SU-DHL-6 (cell line): ENCODE measurements around the gene B4GALT1.
A peak's percentile ranks its signal among the peaks of the same experiment; 100 is the strongest.

Experiments used
- H2AFZ ChIP-seq: fragments of 200-600 bp; sonication (generic); 2 replicates; pipeline ENCODE4 v1.6.1; 2014; ENCODE audit warnings: low read depth, mild to moderate bottlenecking, moderate library complexity, mixed read lengths, antibody characterized with exemption, low read length; ENCODE audit not compliant: severe bottlenecking
- H3F3A ChIP-seq: fragments of 200-600 bp; shearing (Covaris generic); 2 replicates; pipeline ENCODE4 v1.6.0; 2016; ENCODE audit warnings: antibody characterized with exemption, mild to moderate bottlenecking; ENCODE audit not compliant: insufficient read depth
- H3K27ac ChIP-seq: fragments of 200-600 bp; sonication (generic); 2 replicates; pipeline ENCODE4 v1.5.1; 2016; ENCODE audit warnings: low read depth, mild to moderate bottlenecking, low read length, moderate library complexity, mixed read lengths
- H3K27me3 ChIP-seq: fragments of 200-600 bp; sonication (generic), shearing (Covaris generic); 2 replicates; pipeline ENCODE4 v1.6.0; 2014; ENCODE audit warnings: mild to moderate bottlenecking, low read length
- H3K36me3 ChIP-seq: fragments of 200-600 bp; sonication (generic); 2 replicates; pipeline ENCODE4 v1.6.1; 2014; ENCODE audit warnings: mild to moderate bottlenecking, low read length, mixed read lengths
- H3K4me2 ChIP-seq: fragments of 300-600, 200-600 bp; shearing (Covaris generic), sonication (generic); 2 replicates; pipeline ENCODE4 v1.6.0; 2014; ENCODE audit warnings: low read length, low read depth, mild to moderate bottlenecking; ENCODE audit not compliant: poor library complexity, severe bottlenecking
- H3K4me3 ChIP-seq: fragments of 200-600 bp; sonication (generic); 2 replicates; pipeline ENCODE4 v1.5.1; 2014; ENCODE audit warnings: antibody characterized with exemption, low read length, mild to moderate bottlenecking, mixed read lengths; ENCODE audit not compliant: insufficient read depth, poor library complexity, severe bottlenecking
- H3K79me2 ChIP-seq: fragments of 200-600 bp; sonication (generic); 2 replicates; pipeline ENCODE4 v1.6.1; 2014; ENCODE audit warnings: mild to moderate bottlenecking, low read length, moderate library complexity; ENCODE audit not compliant: insufficient read depth
- H3K9ac ChIP-seq: fragments of 200-600 bp; sonication (generic); 2 replicates; pipeline ENCODE4 v1.7.0; 2014; ENCODE audit warnings: mild to moderate bottlenecking, low read length
- H3K9me2 ChIP-seq: fragments of 200-600 bp; sonication (generic); replicated peaks from 2 replicates; pipeline ENCODE4 v1.6.1; 2014; ENCODE audit warnings: low read length; ENCODE audit not compliant: insufficient read depth
- H3K9me3 ChIP-seq: fragments of 200-600 bp; sonication (generic); 2 replicates; pipeline ENCODE4 v1.6.1; 2014; ENCODE audit warnings: low read length, mixed read lengths; ENCODE audit not compliant: insufficient read depth
- H4K20me1 ChIP-seq: fragments of 200-600 bp; sonication (generic); 2 replicates; pipeline ENCODE4 v1.6.1; 2014; ENCODE audit warnings: low read depth, mild to moderate bottlenecking, antibody characterized with exemption, low read length, moderate library complexity, mixed read lengths
- CTCF ChIP-seq: fragments of 200-600 bp; sonication (generic); IDR thresholded peaks from one replicate; pipeline ENCODE4 v1.5.1; 2017; ENCODE audit warnings: antibody characterized with exemption, mild to moderate bottlenecking, low read length, moderate library complexity; ENCODE audit not compliant: insufficient read depth, poor library complexity, severe bottlenecking
- EZH2phosphoT487 ChIP-seq: fragments of 200-600 bp; sonication (generic), shearing (Covaris generic); conservative IDR thresholded peaks from 2 replicates; pipeline ENCODE4 v1.6.1; 2018; ENCODE audit warnings: mild to moderate bottlenecking, antibody characterized with exemption, low read length, moderate library complexity, mixed read lengths

Gene B4GALT1

DNA sequence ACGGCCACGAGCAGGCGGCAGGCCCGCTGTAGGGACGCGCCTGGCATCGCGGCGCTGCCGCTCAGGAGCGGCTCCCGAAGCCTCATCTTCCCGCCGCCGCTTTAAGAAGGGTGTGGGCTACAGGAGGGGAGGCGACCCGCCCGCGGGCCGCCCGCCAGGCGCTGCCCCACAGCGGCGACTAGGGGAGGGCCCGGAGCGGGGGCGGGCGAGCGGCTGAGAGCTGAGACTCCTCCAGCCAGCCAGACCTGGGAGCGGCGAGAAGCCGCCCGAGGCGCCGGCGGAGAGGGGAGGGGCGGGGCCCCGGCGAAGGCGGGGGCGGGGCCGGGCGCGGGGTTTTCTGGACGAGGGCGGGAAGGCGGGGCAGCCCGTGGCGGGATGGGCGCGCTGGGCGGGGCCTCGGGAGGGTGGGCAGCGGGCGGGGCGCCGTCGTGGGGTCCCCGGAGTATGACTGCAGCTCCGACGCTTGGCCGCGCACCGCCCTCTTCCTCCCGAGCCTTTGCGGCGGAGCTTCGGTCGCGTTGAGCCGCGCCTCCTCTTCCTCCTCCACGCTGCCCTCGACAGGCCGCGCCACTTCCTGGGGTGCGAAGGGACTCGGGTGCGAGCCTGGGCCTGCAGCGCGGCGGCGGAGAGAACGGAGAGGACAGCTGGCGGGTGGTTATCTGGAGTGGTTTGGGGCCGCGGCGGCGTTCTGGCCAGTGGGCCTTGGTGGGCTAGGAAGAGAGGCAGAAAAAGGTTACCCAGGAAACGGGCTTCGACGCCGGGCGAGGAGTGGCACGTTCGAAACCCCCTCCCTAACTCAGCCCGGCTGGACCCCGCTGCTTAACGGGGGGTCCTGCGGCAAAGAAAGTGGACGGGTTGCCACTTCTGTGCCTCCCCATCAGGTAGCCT is at the start of gene B4GALT1:
Gene B4GALT1, minus strand, starts transcription at position 253 of the 888 bp plus-strand sequence. Its CDS starts 167 bp downstream, at position 86.
- peaks cover 21% of the 10 kb centered on the region for H3F3A ChIP-seq
- H3K27me3 ChIP-seq = no peaks in the 10 kb centered on the region
- H4K20me1 ChIP-seq = no peaks in the 10 kb centered on the region
- TF ChIP-seq CTCF (no peak), EZH2phosphoT487 (no peak)
- H3K36me3 ChIP-seq = no peaks in the 10 kb centered on the region
- peak within 1 kb of the TSS; percentile 82 for H3K4me3 ChIP-seq
- H3K79me2 ChIP-seq = peaks cover 5% of the 10 kb centered on the region; the same call in 1 of the 2 replicates
- H3K9me3 ChIP-seq = no peaks in the 10 kb centered on the region
- H3K9ac ChIP-seq = peak within 1 kb of the TSS; percentile 80
- no peaks in the 10 kb centered on the region for H3K9me2 ChIP-seq
- peak within 1 kb of the TSS; percentile 83 for H3K4me2 ChIP-seq
- peak within 1 kb of the TSS; percentile 49 for H3K27ac ChIP-seq
- peak within 1 kb of the TSS; percentile 93 for H2AFZ ChIP-seq

DNA sequence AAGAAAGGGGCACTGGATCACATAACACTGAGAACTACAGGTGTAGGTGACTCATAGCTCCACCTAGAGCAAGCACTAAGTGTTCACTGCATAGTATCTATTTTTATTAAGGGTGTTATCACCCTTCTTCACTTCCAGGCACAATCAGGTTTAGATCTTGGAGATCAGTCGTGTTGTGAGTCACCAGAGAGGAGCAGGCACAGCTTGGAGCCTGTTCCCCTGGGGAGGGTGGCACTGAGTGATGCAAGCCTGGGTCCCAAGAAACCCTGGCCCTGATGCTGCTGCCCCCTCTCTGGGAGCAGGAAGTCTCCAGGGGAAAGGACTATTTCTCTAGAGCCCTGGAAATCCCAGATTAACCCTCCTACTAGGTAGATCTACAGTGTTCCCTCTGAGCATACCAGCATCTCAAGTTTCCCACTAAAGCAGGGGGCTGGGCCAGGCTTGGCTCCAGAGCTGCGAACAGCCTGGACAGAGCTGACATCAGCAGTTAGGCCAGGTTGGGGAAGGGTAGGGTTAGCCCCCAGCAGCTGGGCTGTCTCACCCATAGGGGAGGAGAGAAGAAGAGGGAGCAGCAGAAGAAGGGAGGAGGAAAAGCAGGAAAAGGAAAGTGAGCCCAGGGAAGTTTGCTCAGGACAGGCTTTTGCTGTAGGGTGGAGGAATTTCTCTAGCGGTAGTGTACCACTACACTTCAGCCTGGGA is 44.7 kb upstream of the B4GALT1 start:
- Histone ChIP-seq H3K4me2 (no peak overlapping the region), H3K27ac (no peak overlapping the region), H3K4me3 (no peak overlapping the region), H4K20me1 (no peaks in the 10 kb centered on the region), H3K9me3 (no peaks in the 10 kb centered on the region), H3K79me2 (no peaks in the 10 kb centered on the region), H3F3A (no peaks in the 10 kb centered on the region), H3K27me3 (no peaks in the 10 kb centered on the region), H3K9me2 (no peaks in the 10 kb centered on the region), H3K36me3 (no peaks in the 10 kb centered on the region), H2AFZ (no peak overlapping the region), H3K9ac (no peak overlapping the region)
- TF ChIP-seq CTCF (no peak), EZH2phosphoT487 (no peak)

DNA sequence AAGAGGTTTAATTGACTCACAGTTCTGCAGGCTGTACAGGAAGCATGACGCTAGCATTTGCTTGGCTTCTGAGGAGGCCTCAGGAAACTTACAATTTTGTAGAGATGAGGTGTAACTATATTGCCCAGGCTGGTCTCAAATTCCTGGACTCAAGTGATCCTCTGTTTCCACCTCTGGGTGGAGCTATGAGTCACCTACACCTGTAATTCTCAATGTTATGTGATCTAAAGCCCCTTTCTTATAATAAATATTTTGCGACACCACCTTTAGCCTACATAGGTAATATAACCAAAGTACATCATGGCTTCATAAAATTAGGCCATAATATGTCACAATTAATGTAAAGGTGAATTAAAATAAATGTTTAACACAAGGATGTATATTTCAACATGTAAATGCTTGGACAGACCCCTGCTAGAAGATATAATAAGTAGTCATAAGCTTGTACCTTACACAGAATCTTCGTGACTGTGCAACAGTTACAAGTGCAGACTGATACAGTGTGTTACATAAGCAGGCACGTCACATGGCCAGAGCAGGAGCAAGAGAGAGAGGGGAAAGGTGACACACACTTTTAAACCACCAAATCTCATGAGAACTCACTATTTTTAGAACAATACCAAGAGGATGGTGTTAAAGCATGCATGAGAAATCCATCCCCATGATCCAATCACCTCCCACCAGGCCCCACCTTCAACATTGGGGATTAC is 43.0 kb upstream of the B4GALT1 start:
- TF ChIP-seq EZH2phosphoT487 (no peak), CTCF (no peak)
- no peak overlapping the region for H3K4me2 ChIP-seq

More for the DNA sequence above, 43.0 kb upstream of the B4GALT1 start:
- H3K4me3 ChIP-seq = no peak overlapping the region
- H3K36me3 ChIP-seq = no peaks in the 10 kb centered on the region
- H3F3A ChIP-seq = no peaks in the 10 kb centered on the region
- no peaks in the 10 kb centered on the region for H4K20me1 ChIP-seq
- no peak overlapping the region for H3K27ac ChIP-seq
- H2AFZ ChIP-seq = no peak overlapping the region
- H3K9ac ChIP-seq = no peak overlapping the region
- no peaks in the 10 kb centered on the region for H3K27me3 ChIP-seq
- H3K9me2 ChIP-seq = no peaks in the 10 kb centered on the region
- H3K9me3 ChIP-seq = no peaks in the 10 kb centered on the region
- no peaks in the 10 kb centered on the region for H3K79me2 ChIP-seq
